Neural cell (in vitro differentiated cells): ENCODE results near the gene ANKRD62. TPM values are rescaled to one million over a fixed set of nuclear protein-coding genes. Genes with fewer than 3 reads are reported as not detected.

ENCODE experiments used
- H2AFZ ChIP-seq: fragments of 200-600, 300-800 bp; sonication (generic), shearing (Covaris generic); 2 replicates; pipeline ENCODE4 v1.6.0; 2014; ENCODE audit warnings: low read depth, mild to moderate bottlenecking, antibody characterized with exemption, low read length, moderate library complexity
- H3F3A ChIP-seq: fragments of 200-600 bp; shearing (Covaris generic); 2 replicates; pipeline ENCODE4 v1.6.1; 2016; ENCODE audit warnings: mild to moderate bottlenecking, moderate library complexity, mixed read lengths, antibody characterized with exemption, low read length; ENCODE audit not compliant: insufficient read depth, poor library complexity, severe bottlenecking
- H3K27ac ChIP-seq: fragments of 200-600, 300-800 bp; sonication (generic), shearing (Covaris generic); 2 replicates; pipeline ENCODE4 v1.5.1; 2014; ENCODE audit warnings: mild to moderate bottlenecking, low read length, moderate library complexity
- H3K27me3 ChIP-seq: fragments of 300-800, 200-600 bp; sonication (generic), shearing (Covaris generic); 2 replicates; pipeline ENCODE4 v1.6.0; 2014; ENCODE audit warnings: mild to moderate bottlenecking, low read depth, low read length, moderate library complexity; ENCODE audit not compliant: insufficient read depth
- H3K36me3 ChIP-seq: fragments of 300-800, 200-600 bp; sonication (generic), shearing (Covaris generic); 2 replicates; pipeline ENCODE4 v1.5.1; 2014; ENCODE audit warnings: mild to moderate bottlenecking, antibody characterized with exemption, low read length, moderate library complexity; ENCODE audit not compliant: insufficient read depth
- H3K4me2 ChIP-seq: fragments of 300-800, 200-600 bp; sonication (generic), shearing (Covaris generic); 2 replicates; pipeline ENCODE4 v1.6.0; 2014; ENCODE audit warnings: mild to moderate bottlenecking, low read length
- H3K4me3 ChIP-seq: fragments of 300-800, 200-600 bp; sonication (generic), shearing (Covaris generic); 2 replicates; pipeline ENCODE4 v1.5.1; 2014; ENCODE audit warnings: mild to moderate bottlenecking, low read length, moderate library complexity
- H3K79me2 ChIP-seq: fragments of 200-600 bp; shearing (Covaris generic); replicated peaks from 2 replicates; pipeline ENCODE4 v1.6.0; 2014; ENCODE audit warnings: mild to moderate bottlenecking, low read length, moderate library complexity; ENCODE audit not compliant: insufficient read depth
- H3K9ac ChIP-seq: fragments of 300-800, 200-600 bp; sonication (generic), shearing (Covaris generic); 2 replicates; pipeline ENCODE4 v1.6.1; 2016; ENCODE audit warnings: mild to moderate bottlenecking, low read length, mixed read lengths
- H3K9me2 ChIP-seq: fragments of 200-600 bp; shearing (Covaris generic); 2 replicates; pipeline ENCODE4 v1.6.1; 2016; ENCODE audit warnings: mild to moderate bottlenecking, low read length, mixed read lengths; ENCODE audit not compliant: insufficient read depth
- H3K9me3 ChIP-seq: fragments of 200-600, 300-800 bp; sonication (generic), shearing (Covaris generic); 2 replicates; pipeline ENCODE4 v1.6.1; 2016; ENCODE audit warnings: mild to moderate bottlenecking, mixed run types, low read length, moderate library complexity, mixed read lengths
- H4K20me1 ChIP-seq: fragments of 200-600 bp; shearing (Covaris generic); 2 replicates; pipeline ENCODE4 v1.6.1; 2016; ENCODE audit warnings: mild to moderate bottlenecking, mixed run types; ENCODE audit not compliant: insufficient read depth
- EP300 ChIP-seq: fragments of 450-650 bp; conservative IDR thresholded peaks from 2 replicates; pipeline ENCODE4 v1.6.1; 2014; ENCODE audit warnings: antibody characterized with exemption, mild to moderate bottlenecking, moderate library complexity; ENCODE audit not compliant: poor library complexity, severe bottlenecking
- EZH2 ChIP-seq: fragments of 200-600, 300-800 bp; shearing (Covaris generic), sonication (generic); IDR thresholded peaks from 2 replicates; pipeline ENCODE4 v1.6.1; 2014; ENCODE audit warnings: antibody characterized with exemption, low read length, borderline replicate concordance, mild to moderate bottlenecking; ENCODE audit not compliant: insufficient read depth, poor library complexity, severe bottlenecking
- MXI1 ChIP-seq: fragments of 450-650 bp; conservative IDR thresholded peaks from 2 replicates; pipeline ENCODE4 v1.6.1; 2014; ENCODE audit warnings: antibody characterized with exemption, mild to moderate bottlenecking; ENCODE audit not compliant: poor library complexity, severe bottlenecking
- POLR2AphosphoS5 ChIP-seq: IDR thresholded peaks from 2 replicates; pipeline ENCODE4 v1.6.1; 2012
- RAD21 ChIP-seq: fragments of 450-650 bp; conservative IDR thresholded peaks from 2 replicates; pipeline ENCODE4 v1.6.1; 2014; ENCODE audit warnings: antibody characterized with exemption, mild to moderate bottlenecking, moderate library complexity
- SMC3 ChIP-seq: fragments of 450-650 bp; conservative IDR thresholded peaks from 2 replicates; pipeline ENCODE4 v1.6.1; 2014; ENCODE audit warnings: antibody characterized with exemption, mild to moderate bottlenecking, moderate library complexity; ENCODE audit not compliant: poor library complexity
- TAF1 ChIP-seq: IDR thresholded peaks from 2 replicates; pipeline ENCODE4 v1.6.1; 2012; ENCODE audit warnings: low read depth
- polyA minus RNA-seq: library from RNA; depleted of rRNA, polyadenylated mRNA; stranded (reverse); fragments of >200 nt; gene quantifications from 2 replicates; pipeline ENCODE4 v1.2.3, GENCODE V29; 2014
- polyA plus RNA-seq: library from polyadenylated mRNA; depleted of rRNA; stranded (reverse); fragments of >200 nt; gene quantifications from 2 replicates; pipeline ENCODE4 v1.2.3, GENCODE V29; 2014
- TF ChIP-seq, protein P1 (sequence below): fragments of 450-650 bp; IDR thresholded peaks from 2 replicates; pipeline ENCODE4 v1.5.1; 2014; ENCODE audit warnings: antibody characterized with exemption, mild to moderate bottlenecking, moderate library complexity; ENCODE audit not compliant: poor library complexity, severe bottlenecking
- TF ChIP-seq, protein P2 (sequence below): IDR thresholded peaks from 2 replicates; pipeline ENCODE4 v1.6.1; 2012; ENCODE audit warnings: borderline replicate concordance

The ANKRD62 gene
- polyA plus RNA-seq, result not detected in 2 replicates
- polyA minus RNA-seq, result not detected in 2 replicates

DNA sequence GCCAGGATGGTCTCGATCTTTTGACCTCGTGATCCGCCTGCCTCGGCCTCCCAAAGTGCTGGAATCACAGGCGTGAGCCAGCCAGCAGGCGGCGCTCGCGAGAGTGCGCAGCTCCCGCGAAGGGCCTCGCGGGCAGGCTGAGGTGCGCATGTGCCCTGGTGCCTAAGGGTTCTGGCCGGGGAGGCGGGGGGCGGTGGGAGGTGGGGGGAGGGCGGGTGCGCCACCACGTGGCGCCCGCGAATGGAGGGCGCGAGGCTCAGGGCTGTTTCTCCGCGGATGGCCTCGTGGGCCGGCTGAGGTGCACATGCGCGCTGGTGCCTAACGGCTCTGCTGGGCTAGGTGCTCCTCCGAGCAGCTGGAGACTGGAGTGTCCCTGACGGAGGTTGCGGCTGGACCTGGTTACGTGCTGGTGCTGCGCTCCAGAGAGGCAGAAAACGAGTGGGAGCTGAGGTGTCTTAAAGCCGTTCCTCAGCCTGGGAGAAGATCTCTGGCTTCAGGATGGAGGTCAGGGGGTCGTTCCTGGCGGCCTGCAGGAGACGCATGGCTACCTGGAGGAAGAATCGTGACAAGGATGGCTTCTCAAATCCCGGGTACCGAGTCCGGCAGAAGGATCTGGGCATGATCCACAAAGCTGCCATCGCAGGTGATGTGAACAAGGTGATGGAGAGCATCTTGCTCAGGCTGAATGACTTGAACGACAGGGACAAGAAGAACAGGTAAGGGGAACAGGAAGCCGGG, at the start of gene ANKRD62:
ANKRD62 (plus strand) TSS at position 324 of the 738 bp plus-strand sequence; CDS start at position 499, 175 bp downstream.
- Histone ChIP-seq H3F3A (no peaks in the 10 kb centered on the region), H4K20me1 (no peaks in the 10 kb centered on the region), H2AFZ (no peak within 1 kb of the TSS), H3K4me2 (no peak within 1 kb of the TSS), H3K36me3 (no peaks in the 10 kb centered on the region), H3K9me2 (no peaks in the 10 kb centered on the region), H3K4me3 (no peak within 1 kb of the TSS), H3K9ac (no peak within 1 kb of the TSS), H3K27me3 (no peaks in the 10 kb centered on the region), H3K79me2 (no peaks in the 10 kb centered on the region), H3K27ac (no peak within 1 kb of the TSS), H3K9me3 (no peaks in the 10 kb centered on the region)
- TF ChIP-seq, protein P1, sequence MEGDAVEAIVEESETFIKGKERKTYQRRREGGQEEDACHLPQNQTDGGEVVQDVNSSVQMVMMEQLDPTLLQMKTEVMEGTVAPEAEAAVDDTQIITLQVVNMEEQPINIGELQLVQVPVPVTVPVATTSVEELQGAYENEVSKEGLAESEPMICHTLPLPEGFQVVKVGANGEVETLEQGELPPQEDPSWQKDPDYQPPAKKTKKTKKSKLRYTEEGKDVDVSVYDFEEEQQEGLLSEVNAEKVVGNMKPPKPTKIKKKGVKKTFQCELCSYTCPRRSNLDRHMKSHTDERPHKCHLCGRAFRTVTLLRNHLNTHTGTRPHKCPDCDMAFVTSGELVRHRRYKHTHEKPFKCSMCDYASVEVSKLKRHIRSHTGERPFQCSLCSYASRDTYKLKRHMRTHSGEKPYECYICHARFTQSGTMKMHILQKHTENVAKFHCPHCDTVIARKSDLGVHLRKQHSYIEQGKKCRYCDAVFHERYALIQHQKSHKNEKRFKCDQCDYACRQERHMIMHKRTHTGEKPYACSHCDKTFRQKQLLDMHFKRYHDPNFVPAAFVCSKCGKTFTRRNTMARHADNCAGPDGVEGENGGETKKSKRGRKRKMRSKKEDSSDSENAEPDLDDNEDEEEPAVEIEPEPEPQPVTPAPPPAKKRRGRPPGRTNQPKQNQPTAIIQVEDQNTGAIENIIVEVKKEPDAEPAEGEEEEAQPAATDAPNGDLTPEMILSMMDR, result no peak
- TF ChIP-seq MXI1 (no peak), EZH2 (no peak), SMC3 (no peak), POLR2AphosphoS5 (no peak), TAF1 (no peak), RAD21 (no peak), EP300 (no peak)
- TF ChIP-seq, protein P2, sequence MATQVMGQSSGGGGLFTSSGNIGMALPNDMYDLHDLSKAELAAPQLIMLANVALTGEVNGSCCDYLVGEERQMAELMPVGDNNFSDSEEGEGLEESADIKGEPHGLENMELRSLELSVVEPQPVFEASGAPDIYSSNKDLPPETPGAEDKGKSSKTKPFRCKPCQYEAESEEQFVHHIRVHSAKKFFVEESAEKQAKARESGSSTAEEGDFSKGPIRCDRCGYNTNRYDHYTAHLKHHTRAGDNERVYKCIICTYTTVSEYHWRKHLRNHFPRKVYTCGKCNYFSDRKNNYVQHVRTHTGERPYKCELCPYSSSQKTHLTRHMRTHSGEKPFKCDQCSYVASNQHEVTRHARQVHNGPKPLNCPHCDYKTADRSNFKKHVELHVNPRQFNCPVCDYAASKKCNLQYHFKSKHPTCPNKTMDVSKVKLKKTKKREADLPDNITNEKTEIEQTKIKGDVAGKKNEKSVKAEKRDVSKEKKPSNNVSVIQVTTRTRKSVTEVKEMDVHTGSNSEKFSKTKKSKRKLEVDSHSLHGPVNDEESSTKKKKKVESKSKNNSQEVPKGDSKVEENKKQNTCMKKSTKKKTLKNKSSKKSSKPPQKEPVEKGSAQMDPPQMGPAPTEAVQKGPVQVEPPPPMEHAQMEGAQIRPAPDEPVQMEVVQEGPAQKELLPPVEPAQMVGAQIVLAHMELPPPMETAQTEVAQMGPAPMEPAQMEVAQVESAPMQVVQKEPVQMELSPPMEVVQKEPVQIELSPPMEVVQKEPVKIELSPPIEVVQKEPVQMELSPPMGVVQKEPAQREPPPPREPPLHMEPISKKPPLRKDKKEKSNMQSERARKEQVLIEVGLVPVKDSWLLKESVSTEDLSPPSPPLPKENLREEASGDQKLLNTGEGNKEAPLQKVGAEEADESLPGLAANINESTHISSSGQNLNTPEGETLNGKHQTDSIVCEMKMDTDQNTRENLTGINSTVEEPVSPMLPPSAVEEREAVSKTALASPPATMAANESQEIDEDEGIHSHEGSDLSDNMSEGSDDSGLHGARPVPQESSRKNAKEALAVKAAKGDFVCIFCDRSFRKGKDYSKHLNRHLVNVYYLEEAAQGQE, result no peak

DNA sequence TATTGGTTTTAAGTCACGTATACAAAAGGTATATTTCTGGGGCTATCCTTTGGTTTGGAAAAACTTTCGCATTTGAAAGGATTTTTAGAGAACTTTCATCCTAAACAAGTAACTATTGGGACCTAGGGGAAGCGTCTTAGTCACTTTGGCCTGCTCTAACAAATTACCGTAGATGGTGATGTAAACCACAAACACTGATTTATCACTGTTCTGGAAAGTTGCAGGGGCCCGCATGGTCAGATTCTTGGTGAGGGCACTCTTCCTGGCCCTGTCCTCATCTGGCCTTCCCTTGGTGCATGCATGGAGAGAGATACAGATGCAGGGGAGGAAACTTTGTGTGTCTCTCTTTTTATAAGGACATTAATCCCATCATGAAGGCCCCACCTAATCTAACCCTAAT, 49.1 kb upstream of the ANKRD62 start:
- H3K27ac ChIP-seq, result no peak overlapping the region
- H3K79me2 ChIP-seq, result no peaks in the 10 kb centered on the region
- H3K27me3 ChIP-seq, result no peaks in the 10 kb centered on the region
- TF ChIP-seq, protein P1, result no peak
- TF ChIP-seq EP300 (no peak), EZH2 (no peak), SMC3 (no peak), POLR2AphosphoS5 (no peak), RAD21 (no peak), TAF1 (no peak), MXI1 (no peak)
- TF ChIP-seq, protein P2, result no peak
- no peak overlapping the region for H3K4me3 ChIP-seq
- H3K9me2 ChIP-seq, result no peaks in the 10 kb centered on the region
- H2AFZ ChIP-seq, result no peak overlapping the region
- H3K4me2 ChIP-seq, result no peak overlapping the region
- no peaks in the 10 kb centered on the region for H3F3A ChIP-seq
- H4K20me1 ChIP-seq, result no peaks in the 10 kb centered on the region
- H3K9me3 ChIP-seq, result no peaks in the 10 kb centered on the region
- H3K36me3 ChIP-seq, result no peaks in the 10 kb centered on the region
- no peak overlapping the region for H3K9ac ChIP-seq
